Transverse colon (tissue), 4 donors: ENCODE measurements around the gene NME4. TPM values are rescaled to one million over a fixed set of nuclear protein-coding genes. Genes with fewer than 3 reads are reported as not detected.

Experiments
- DNase-seq: peaks from one replicate; pipeline ENCODE4 v3.0.0-alpha.2; 2019
- H3K27ac ChIP-seq, 4 donors: fragments of 200-600 bp; sonication (generic); 2 replicates each; pipeline ENCODE4 v1.5.1; 2016 to 2018; ENCODE audit warnings: inconsistent platforms in 4 of 4
- H3K27me3 ChIP-seq: fragments of 200-600 bp; sonication (generic); 2 replicates; pipeline ENCODE4 v1.5.1; 2017; ENCODE audit warnings: inconsistent platforms
- H3K36me3 ChIP-seq, 4 donors: fragments of 200-600 bp; sonication (generic); 2 replicates each; pipeline ENCODE4 v1.5.1; 2017 to 2019; ENCODE audit warnings: inconsistent platforms in 4 of 4
- H3K4me1 ChIP-seq, 4 donors: fragments of 200-600 bp; sonication (generic); 2 replicates each; pipeline ENCODE4 v1.5.1; 2017 to 2020; ENCODE audit warnings: inconsistent platforms in 4 of 4
- H3K4me3 ChIP-seq, 4 donors: fragments of 200-600 bp; sonication (generic); 1 replicate in 1 of 4; 2 replicates in 3 of 4; pipeline versions ENCODE4 v1.5.1 to v1.6.1; 2017 to 2019; ENCODE audit warnings: inconsistent platforms in 4 of 4
- H3K9me3 ChIP-seq, 2 donors: fragments of 200-600 bp; sonication (generic); 2 replicates each; pipeline ENCODE4 v1.5.1; 2017 to 2019; ENCODE audit warnings: inconsistent platforms in 2 of 2
- CTCF ChIP-seq, 5 experiments: fragments of 200-600 bp in 3 of 5; fragments of 450-650 bp in 2 of 5; sonication (generic) in 3 of 5; IDR thresholded peaks; 1 replicate in 2 of 5; 2 replicates in 3 of 5; pipeline ENCODE4 v1.5.1; 2016 to 2017; ENCODE audit warnings: antibody characterized with exemption in 5 of 5, inconsistent platforms in 3 of 5, mild to moderate bottlenecking in 2 of 5, moderate library complexity in 1 of 5
- EP300 ChIP-seq: sonication (generic); formaldehyde crosslinking; IDR thresholded peaks from one replicate; pipeline ENCODE4 v1.6.1; 2017; ENCODE audit warnings: antibody characterized with exemption, low read depth
- POLR2A ChIP-seq: fragments of 450-650 bp; IDR thresholded peaks from one replicate; pipeline ENCODE4 v1.6.1; 2016; ENCODE audit warnings: antibody characterized with exemption, mild to moderate bottlenecking, moderate library complexity
- POLR2AphosphoS5 ChIP-seq, 3 donors: sonication (generic); formaldehyde crosslinking; IDR thresholded peaks; one replicate each; pipeline ENCODE4 v1.6.1; 2016; ENCODE audit warnings: antibody characterized with exemption in 3 of 3
- WGBS, 2 donors: methylation state at CpG; one replicate each; pipeline ENCODE4 v1.1.5; 2018; ENCODE audit warnings: low coverage in 1 of 2; 5-methylcytosine and 5-hydroxymethylcytosine counted together
- in situ Hi-C, 4 donors: fragments of 200-750 bp; cut with MboI; loops; one replicate each; pipeline versions ENCODE4 v1.15.0 to v1.15.1; 2017; ENCODE audit warnings: low sequenced_read_pairs in 3 of 4, low pct_ligation_motif_present in 1 of 4, low pct_unique_long_range_greater_than_20kb in 1 of 4
- intact Hi-C: fragments of 100-400 bp; cut with DNase I; formaldehyde crosslinking; loops from one replicate; pipeline ENCODE4 v1.15.1; 2023; ENCODE audit warnings: low total_unique reads
- total RNA-seq, 4 donors: library from RNA; depleted of rRNA; stranded (reverse); fragments of >200 nt; gene quantifications; one replicate each; pipeline ENCODE4 v1.1.0, GENCODE V29; 2016

Gene NME4
- total RNA-seq, 4 donors from 2014 or later = 37.5 to 82.3 (median 58.1) TPM

GRCh38 chr16:369275-369865, 27.6 kb upstream of the NME4 start:
- H3K27me3 ChIP-seq = peaks cover 5% of the 10 kb centered on the region
- no peak for DNase-seq
- peaks cover 0 to 15% (median 4%) of the 10 kb centered on the region in 4 donors for H3K36me3 ChIP-seq
- no peaks in the 10 kb centered on the region for H3K9me3 ChIP-seq
- TF ChIP-seq CTCF (IDR thresholded peaks at IDR 0.05) = no peak
- no peak for TF ChIP-seq EP300
- TF ChIP-seq POLR2AphosphoS5 (IDR thresholded peaks at IDR 0.05) = no peak
- H3K4me3 ChIP-seq = peak overlapping the region in 1 of 4 donors; percentile 61
- no peak overlapping the region for H3K27ac ChIP-seq
- peaks cover 12 to 19% (median 13%) of the 10 kb centered on the region in 4 donors for H3K4me1 ChIP-seq
- in situ Hi-C loops (no loop called here), intact Hi-C loops (no loop called here)
- 80 to 82% methylated on average over 2 to 19 of the region's 20 CpGs for WGBS, 2 donors

GRCh38 chr16:369866-370436, 27.0 kb upstream of the NME4 start:
- 28 to 45% methylated on average over 4 to 28 of the region's 44 CpGs for WGBS, 2 donors
- peaks cover 0 to 21% (median 5%) of the 10 kb centered on the region in 4 donors for H3K36me3 ChIP-seq
- H3K27ac ChIP-seq = peak overlapping the region in 3 of 4 donors; percentile 71 to 84 (median 74)
- peaks cover 12 to 19% (median 13%) of the 10 kb centered on the region in 4 donors for H3K4me1 ChIP-seq
- TF ChIP-seq EP300 (no peak), POLR2AphosphoS5 (IDR thresholded peaks at IDR 0.05) (no peak), CTCF (IDR thresholded peaks at IDR 0.05) (no peak)
- H3K9me3 ChIP-seq = no peaks in the 10 kb centered on the region
- no peak for DNase-seq
- intact Hi-C loops = no loop called here
- no peaks in the 10 kb centered on the region for H3K27me3 ChIP-seq
- in situ Hi-C loops = no loop called here
- peak overlapping the region; percentile 38 to 61 (median 40) for H3K4me3 ChIP-seq

- WGBS, 2 donors = 0 to 2% methylated on average over 13 to 15 of the region's 30 CpGs
- Histone ChIP-seq H3K36me3 (peaks cover 0 to 24% (median 6%) of the 10 kb centered on the region in 4 donors), H3K9me3 (no peaks in the 10 kb centered on the region), H3K4me1 (peaks cover 12 to 19% (median 13%) of the 10 kb centered on the region in 4 donors), H3K4me3 (peak within 1 kb of the TSS; percentile 38 to 61 (median 40)), H3K27me3 (no peaks in the 10 kb centered on the region), H3K27ac (peak within 1 kb of the TSS; percentile 71 to 84 (median 72))
- intact Hi-C loops = no loop called here
- TF ChIP-seq POLR2AphosphoS5 (IDR thresholded peaks at IDR 0.05) (peak; percentile 56 to 69 (median 69)), CTCF (IDR thresholded peaks at IDR 0.05) (no peak), POLR2A (peak; percentile 32), EP300 (no peak)
- DNase-seq = peak; percentile 97
- in situ Hi-C loops = no loop called here
These were observed 26.6 kb upstream of the NME4 start, which contains the start of gene MRPL28 for GRCh38 chr16:370443-370842. Gene MRPL28 (minus strand): TSS chr16:370538. CDS start chr16:370218, 320 bp downstream.

DNA sequence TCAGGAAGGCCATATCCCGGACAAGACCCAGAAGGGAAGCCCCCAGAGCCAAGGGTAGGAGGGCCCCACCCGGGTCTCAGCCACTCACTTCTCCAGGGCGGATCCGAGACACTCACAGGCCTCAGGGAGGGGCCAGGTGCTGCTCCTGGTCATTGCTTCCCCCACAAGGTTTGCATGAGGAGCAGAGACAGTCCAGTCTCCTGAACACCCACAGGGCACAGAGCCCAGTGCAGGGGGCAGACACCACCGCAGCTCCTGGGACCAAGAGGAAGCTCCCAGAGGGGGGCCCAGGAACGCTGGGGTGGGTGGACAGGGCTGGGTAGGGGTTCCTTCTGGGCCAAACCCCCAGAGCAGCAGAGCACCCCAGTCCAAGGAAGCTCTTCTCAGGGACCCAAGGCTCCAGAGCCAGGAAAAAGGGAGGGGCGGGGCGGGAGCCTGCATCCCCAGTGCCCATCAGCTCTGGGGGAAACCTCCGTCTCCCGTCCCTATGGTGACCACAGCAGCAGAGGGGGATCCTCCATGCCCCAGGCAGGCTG, 26.0 kb upstream of the NME4 start:
- H3K4me1 ChIP-seq = peaks cover 12 to 19% (median 13%) of the 10 kb centered on the region in 4 donors
- peak overlapping the region; percentile 71 to 84 (median 72) for H3K27ac ChIP-seq
- 44 to 59% methylated on average over 4 to 9 of the region's 10 CpGs for WGBS, 2 donors
- H3K9me3 ChIP-seq = no peaks in the 10 kb centered on the region
- H3K27me3 ChIP-seq = no peaks in the 10 kb centered on the region
- TF ChIP-seq EP300 (no peak), POLR2AphosphoS5 (IDR thresholded peaks at IDR 0.05) (no peak), POLR2A (no peak), CTCF (IDR thresholded peaks at IDR 0.05) (no peak)
- intact Hi-C loops = no loop called here
- H3K36me3 ChIP-seq = peaks cover 0 to 24% (median 8%) of the 10 kb centered on the region in 4 donors
- in situ Hi-C loops = no loop called here
- H3K4me3 ChIP-seq = peak overlapping the region in 2 of 4 donors; percentile 43 to 61
- DNase-seq = peak; percentile 52
